COLO829 (cell line): Measurements from ENCODE around the gene SLC38A7.

Experiments
- DNase-seq: peaks from one replicate; pipeline ENCODE4 v3.0.0; 2012; ENCODE audit warnings: low spot score

The SLC38A7 gene

DNA sequence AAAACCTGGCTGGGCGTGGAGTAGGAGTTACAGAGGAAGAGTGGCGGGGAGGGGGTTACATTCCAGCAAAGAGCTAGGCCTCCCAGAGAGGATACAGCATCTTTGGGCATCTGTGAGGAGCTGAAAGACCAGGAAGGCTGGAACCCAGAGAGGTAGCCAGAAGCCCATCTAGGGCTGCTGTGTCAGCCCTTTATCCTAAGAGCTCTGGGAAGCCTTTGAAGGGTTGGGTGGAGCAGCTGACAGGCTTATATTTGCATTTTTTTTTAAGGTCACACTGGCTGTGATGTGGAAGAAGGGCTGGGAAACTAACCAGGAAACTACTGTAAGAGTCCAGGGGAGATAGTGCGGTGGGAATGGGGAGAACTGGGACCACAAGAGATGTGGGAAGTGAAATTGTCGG lies 48.1 kb downstream of the SLC38A7 start:
- DNase-seq, result no peak

DNA sequence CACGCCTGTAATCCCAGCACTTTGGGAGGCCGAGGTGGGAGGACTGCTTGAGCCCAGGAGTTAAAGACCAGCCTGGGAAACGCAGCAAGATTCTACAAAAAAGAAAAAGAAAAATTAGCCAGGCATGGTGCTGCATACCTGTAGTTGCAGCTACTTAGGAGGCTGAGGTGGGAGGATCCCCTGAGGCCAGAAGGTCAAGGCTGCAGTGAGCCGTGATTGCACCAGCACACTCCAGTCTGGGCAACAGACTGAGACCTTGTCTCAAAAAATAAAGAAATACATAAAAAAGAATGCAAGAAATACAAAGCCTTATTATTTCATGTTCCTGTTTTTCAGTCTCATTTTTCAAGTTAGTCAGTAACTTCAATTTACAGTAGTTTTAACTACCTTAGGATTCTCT lies 49.1 kb downstream of the SLC38A7 start:
- DNase-seq, result no peak

DNA sequence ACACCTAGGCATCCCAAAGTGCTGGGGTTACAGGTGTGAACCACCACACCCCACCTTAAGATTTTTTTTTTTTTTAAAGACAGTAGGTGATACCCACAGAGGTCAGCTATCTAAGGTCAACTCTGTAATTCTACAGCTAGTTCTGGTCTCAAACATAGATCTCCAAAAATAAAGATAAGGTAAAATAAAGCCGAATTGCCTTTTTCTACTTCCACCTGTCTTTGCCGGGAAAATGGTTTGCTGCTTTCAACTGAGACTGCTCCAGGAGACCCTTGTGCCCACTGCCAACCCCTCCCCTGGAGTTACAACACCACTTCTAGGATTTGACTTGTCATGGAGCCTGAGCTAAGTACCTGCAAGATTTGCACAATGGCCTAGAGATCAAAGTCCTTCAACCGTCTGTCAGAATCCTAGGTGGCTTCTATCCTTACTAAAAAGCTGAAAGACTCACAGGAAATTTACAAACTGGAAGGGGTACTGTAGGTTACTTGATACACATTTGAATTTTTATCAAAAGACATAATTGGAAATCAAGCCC lies 50.2 kb downstream of the SLC38A7 start:
- no peak for DNase-seq

DNA sequence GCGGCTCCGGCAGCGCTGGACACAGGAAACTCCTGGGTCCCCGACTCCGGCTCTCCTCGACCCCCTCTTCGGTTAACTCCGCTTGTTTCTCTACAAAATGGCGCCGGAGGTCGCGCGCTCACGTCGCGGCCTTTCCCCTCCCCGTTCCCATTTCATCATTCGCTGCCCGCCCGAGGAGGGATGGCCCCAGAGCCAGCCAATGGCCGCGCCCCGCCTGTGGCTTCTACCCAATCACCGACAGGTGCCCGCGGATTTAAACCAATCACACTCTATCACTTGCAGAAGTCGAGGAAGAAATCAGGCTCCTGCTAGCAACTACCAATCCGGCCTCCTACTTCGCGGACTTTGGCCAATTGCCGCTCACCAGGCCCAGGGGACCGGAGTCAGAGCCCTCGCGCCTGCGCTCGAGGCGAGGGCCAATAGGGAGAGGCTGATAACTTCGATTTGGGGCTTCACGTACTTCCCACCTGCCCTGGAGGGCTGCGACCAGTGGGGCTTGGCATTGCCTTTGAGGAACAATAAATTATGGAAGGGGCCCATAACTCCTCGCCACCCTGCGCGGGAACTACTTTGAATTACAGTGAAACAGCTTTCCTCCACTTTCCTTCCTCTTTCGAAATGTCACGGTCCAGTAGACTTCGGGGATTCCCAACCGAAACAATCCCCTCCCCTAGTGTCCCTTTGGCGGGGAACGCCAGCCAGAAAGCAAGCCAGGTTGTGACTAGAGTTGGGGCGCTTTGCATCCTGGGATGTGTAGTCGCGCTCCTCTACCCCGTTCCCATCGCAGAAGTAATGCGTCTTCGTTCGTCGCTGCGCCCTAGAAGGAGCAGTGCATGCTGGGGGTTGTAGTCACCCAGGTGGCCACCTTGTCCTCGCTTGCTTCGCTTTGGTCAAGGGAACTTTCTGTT lies 54.6 kb downstream of the SLC38A7 start, which contains the start of gene CNOT1:
CNOT1 (minus strand) TSS at position 94 of the 908 bp plus-strand sequence. CDS start 30,489 bp downstream, outside the sequence.
- DNase-seq, result peak; percentile 93

DNA sequence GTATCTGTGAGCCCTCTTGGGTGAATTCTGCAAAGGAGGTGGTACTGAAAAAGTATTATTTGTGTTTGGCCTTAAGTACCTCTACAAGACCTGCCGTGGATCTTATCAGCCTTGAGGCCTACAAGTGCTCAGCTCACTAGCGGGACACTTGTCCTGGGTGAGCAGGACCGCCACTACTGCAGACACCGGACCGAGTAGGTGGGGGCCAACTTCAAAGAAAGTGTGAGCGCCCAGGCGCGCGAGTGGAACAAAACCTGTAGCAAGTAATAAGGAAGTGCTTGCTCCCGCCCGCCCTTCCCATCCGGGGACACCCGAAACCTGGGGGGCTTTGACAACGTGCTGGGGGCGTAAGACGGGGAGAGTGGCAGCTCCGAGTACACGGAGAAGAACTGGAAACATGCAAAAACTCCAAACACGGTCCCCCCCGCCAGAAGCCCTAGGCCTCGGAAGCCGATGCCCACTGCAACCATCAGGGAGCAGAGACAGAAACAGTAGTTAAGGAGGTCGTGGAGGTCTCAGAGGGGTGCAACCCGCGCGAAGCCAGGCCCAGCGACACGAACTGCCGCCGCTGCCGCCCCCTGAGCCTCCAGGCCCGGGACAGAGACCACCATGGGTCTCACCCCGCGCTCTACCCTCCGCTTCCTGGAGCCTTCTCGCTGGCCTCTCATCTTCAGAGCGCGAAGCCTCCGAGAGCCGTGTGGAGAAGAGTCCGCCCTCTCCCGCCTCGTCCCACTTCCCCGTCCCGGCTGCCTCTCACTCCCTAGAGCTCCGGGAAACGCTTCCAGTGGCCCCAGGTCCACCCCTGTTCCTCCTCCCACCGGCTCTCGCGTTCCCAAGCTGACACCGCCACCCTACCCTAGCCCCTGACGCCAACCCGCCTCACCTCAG lies 55.5 kb downstream of the SLC38A7 start:
- DNase-seq, result no peak

DNA sequence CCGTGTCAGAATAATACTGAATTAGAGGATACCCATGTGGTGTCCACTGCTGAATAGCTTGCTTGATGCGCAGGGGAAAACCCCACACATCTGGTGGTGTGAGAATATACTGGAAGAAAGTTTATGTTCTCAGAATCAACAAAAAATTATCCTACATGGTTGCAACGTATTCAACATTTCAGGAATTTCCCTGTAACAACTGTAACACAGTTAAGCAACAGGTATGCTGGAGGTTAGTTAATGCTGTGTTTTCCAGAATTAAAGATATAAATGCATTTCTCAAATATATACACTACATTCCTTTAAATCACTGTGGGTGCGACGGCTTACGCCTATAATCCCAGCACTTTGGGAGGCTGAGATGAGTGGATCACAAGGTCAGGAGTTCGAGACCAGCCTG lies 60.4 kb downstream of the SLC38A7 start:
- no peak for DNase-seq

DNA sequence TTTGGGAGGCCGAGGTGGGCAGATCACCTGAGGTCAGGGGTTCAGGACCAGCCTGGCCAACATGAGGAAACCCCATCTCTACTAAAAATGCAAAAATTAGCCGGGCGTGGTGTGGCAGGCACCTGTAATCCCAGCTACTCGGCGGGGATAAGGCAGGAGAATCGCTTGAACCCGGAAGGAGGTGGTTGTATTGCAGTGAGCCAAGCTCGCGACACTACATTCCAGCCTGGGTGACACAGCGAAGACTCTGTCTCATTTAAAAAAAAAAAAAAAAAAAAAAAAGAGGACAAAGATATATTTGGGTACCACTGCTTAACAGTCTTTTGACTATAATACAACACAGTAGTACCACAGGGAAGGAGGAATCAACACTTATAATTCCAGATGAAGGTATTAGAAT lies 64.2 kb downstream of the SLC38A7 start:
- DNase-seq, result no peak

DNA sequence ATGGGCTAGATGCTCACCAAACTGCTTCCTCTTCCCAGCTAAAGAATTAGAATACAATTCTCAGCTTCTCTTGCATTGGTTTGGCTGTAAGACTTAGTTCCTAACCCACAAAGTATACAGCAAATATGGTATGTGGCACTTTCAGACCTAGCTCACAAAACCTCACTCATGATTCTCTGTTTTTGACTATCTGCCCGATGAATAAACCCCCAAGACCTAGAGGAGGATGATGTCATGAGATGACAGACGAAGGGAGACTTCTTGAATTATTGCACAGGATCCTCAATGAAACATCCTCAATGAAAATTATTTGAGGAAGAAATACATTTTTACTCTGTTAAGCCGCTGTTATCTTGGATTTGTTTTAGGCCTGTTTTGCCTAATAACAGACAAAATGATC lies 69.3 kb downstream of the SLC38A7 start:
- no peak for DNase-seq
